Panc1 (cell line): ENCODE measurements around the gene SCLT1.

Experiments used
- POLR2AphosphoS5 ChIP-seq: IDR thresholded peaks from 2 replicates; pipeline ENCODE4 v1.6.1; 2012; ENCODE audit warnings: mild to moderate bottlenecking, low read depth, low read length, moderate library complexity
- SIN3A ChIP-seq: IDR thresholded peaks from 2 replicates; pipeline ENCODE4 v1.6.1; 2012; ENCODE audit warnings: low read depth, mild to moderate bottlenecking, low read length, moderate library complexity, borderline replicate concordance; ENCODE audit not compliant: insufficient read depth
- TF ChIP-seq, protein P1 (sequence below): fragments of 450-650 bp; IDR thresholded peaks from 2 replicates; pipeline ENCODE4 v1.5.1; 2017; ENCODE audit warnings: mild to moderate bottlenecking
- TF ChIP-seq, protein P2 (sequence below), 2 experiments: IDR thresholded peaks; 2 replicates each; pipeline ENCODE4 v1.6.1; 2011 to 2012; ENCODE audit warnings: low read depth in 2 of 2, control low read depth in 1 of 2, low read length in 1 of 2, mild to moderate bottlenecking in 1 of 2, moderate library complexity in 1 of 2; ENCODE audit not compliant: insufficient read depth in 1 of 2

GRCh38 chr4:128978985-128979384 is 114.4 kb downstream of the SCLT1 start:
- TF ChIP-seq, protein P1, sequence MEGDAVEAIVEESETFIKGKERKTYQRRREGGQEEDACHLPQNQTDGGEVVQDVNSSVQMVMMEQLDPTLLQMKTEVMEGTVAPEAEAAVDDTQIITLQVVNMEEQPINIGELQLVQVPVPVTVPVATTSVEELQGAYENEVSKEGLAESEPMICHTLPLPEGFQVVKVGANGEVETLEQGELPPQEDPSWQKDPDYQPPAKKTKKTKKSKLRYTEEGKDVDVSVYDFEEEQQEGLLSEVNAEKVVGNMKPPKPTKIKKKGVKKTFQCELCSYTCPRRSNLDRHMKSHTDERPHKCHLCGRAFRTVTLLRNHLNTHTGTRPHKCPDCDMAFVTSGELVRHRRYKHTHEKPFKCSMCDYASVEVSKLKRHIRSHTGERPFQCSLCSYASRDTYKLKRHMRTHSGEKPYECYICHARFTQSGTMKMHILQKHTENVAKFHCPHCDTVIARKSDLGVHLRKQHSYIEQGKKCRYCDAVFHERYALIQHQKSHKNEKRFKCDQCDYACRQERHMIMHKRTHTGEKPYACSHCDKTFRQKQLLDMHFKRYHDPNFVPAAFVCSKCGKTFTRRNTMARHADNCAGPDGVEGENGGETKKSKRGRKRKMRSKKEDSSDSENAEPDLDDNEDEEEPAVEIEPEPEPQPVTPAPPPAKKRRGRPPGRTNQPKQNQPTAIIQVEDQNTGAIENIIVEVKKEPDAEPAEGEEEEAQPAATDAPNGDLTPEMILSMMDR: no peak
- no peak for TF ChIP-seq SIN3A
- TF ChIP-seq POLR2AphosphoS5: no peak
- TF ChIP-seq, protein P2, sequence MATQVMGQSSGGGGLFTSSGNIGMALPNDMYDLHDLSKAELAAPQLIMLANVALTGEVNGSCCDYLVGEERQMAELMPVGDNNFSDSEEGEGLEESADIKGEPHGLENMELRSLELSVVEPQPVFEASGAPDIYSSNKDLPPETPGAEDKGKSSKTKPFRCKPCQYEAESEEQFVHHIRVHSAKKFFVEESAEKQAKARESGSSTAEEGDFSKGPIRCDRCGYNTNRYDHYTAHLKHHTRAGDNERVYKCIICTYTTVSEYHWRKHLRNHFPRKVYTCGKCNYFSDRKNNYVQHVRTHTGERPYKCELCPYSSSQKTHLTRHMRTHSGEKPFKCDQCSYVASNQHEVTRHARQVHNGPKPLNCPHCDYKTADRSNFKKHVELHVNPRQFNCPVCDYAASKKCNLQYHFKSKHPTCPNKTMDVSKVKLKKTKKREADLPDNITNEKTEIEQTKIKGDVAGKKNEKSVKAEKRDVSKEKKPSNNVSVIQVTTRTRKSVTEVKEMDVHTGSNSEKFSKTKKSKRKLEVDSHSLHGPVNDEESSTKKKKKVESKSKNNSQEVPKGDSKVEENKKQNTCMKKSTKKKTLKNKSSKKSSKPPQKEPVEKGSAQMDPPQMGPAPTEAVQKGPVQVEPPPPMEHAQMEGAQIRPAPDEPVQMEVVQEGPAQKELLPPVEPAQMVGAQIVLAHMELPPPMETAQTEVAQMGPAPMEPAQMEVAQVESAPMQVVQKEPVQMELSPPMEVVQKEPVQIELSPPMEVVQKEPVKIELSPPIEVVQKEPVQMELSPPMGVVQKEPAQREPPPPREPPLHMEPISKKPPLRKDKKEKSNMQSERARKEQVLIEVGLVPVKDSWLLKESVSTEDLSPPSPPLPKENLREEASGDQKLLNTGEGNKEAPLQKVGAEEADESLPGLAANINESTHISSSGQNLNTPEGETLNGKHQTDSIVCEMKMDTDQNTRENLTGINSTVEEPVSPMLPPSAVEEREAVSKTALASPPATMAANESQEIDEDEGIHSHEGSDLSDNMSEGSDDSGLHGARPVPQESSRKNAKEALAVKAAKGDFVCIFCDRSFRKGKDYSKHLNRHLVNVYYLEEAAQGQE (IDR thresholded peaks at IDR 0.05; ENCODE audit: insufficient read depth in 1 of 2, low read depth in 2 of 2, low read length in 1 of 2): no peak
